ENCODE data around the gene MTCL1. TPM values are rescaled to one million over a fixed set of nuclear protein-coding genes. Genes with fewer than 3 reads are reported as not detected.

The MTCL1 gene
- total RNA-seq, 1 experiment from 2014 or later: 55.4 TPM

DNA sequence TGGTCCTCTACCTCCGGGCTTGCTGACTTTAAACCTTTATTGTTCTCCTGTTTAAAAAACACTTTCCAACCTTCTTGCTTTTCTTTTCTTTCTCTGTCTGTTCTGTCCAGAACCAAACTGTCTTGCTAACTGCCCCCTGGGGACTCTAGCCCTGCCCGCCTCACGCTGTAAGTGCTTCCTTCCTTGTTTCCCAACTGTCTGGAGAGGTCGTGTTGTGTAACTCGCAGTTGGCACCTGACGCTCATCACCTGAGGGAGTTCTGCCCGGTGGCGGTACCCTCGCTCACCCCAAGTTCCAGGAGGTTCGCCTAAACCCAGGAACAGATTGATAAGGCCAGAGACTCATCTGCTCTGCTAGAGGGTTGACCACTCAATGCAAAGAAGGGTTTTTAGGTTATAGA lies 123.4 kb downstream of the MTCL1 start:
- no peak for DNase-seq (ENCODE audit: low read depth)
- in situ Hi-C loops (cut with HindIII; ENCODE audit: low pct_unique_long_range_greater_than_20kb, low sequenced_read_pairs): no loop called here

DNA sequence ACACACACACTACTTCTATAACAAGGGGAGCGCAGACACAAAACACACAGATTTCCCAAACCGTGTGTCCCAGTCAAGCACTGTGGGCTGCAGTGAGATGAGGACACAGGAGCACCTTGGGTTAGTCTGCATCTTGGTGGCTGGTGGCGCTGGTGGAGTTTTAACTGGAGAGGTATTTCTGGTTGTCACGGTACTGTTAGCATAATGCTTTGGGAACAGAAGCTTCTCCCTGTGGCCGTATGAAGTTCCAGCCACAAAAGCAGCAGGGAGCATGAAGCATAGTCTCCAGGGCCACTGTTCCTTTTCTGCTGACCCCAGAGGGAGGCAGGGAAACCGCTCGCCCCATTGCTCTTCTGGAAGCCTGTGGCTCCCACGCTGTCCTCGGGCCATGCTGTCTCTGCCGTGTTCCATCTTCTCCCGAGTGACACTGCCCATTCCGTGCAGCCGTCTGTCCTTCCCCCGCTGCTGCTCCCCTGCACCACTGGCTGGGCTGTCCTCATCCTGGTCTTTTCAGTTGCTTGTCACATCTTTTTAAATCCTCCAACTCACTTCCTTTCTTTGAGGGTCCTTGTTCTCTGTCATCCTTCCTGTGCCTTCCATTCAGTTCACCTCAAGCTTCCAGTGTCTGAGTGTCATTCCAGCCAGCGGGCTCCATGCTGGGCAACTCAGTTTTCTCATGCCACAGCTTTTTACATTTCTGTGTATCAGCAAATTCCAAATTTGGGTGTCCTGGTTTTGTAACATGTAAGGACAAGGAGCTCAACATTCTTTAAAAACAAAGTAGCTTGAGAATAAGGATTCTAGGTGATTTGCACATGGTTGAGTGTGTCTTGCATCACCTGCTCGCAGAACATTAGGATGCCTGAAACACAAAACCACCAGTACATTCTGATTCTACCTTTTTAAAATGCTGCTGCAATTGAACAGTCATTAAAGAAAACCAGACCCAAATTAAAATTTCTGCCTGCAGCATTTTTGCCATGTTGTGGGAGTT lies 125.0 kb downstream of the MTCL1 start:
- in situ Hi-C loops (cut with HindIII; ENCODE audit: low pct_unique_long_range_greater_than_20kb, low sequenced_read_pairs): no loop called here
- DNase-seq (ENCODE audit: low read depth): no peak

DNA sequence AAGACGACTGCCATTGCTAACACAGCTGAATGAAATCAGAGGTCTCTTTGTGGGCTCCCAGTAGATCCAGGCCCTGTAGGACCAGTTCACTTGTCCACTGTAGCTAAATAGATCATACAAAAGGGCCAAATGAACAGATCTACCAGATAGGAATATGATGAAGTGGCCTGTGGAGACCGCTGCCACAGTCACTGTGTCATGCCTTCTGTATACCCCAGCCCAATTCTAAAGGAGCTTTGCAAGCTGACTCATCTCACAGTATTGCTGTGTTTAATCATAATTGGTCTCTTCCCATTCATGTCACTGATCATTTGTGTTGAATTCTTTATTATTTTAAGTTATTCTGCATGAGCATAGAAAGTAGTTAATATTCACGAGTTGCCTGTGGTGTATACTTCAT lies 125.8 kb downstream of the MTCL1 start:
- DNase-seq (ENCODE audit: low read depth): no peak
- in situ Hi-C loops (cut with HindIII; ENCODE audit: low pct_unique_long_range_greater_than_20kb, low sequenced_read_pairs): no loop called here

DNA sequence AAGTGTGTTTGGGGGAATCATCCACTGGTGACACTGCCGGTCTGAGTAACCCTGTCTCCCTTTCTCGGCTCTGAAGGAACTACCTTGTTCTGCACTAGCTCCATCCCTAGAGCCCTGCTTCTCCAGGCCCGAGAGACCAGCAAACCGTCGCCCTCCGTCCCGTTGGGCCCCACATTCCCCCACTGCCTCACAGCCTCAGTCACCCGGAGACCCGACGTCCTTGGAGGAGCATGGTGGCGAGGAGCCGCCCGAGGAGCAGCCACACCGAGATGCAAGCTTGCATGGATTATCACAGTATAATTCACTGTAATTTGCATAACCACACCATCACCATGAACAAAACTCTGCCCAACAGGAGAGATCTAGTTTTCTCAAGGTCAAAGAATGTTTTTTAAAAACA lies 126.2 kb downstream of the MTCL1 start:
- no peak for DNase-seq (ENCODE audit: low read depth)
- in situ Hi-C loops (cut with HindIII; ENCODE audit: low pct_unique_long_range_greater_than_20kb, low sequenced_read_pairs): no loop called here

DNA sequence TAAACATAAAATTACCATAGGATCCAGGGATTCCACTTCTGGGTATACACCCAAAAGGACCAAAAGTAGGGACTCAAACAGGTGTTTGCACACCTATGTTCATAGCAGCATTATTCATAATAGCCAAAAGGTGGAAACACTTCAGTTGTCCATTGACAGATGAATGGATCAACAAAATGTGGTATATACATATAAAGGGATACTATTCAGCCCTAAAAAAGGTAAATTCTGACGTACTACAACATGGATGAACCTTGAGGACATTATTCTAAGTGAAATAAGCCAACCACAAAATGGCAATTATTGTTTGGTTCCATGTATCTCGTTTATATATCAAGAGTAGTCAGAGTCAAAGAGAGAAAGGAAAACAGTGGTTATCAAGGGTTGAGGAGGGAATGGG lies 128.1 kb downstream of the MTCL1 start:
- in situ Hi-C loops (cut with HindIII; ENCODE audit: low pct_unique_long_range_greater_than_20kb, low sequenced_read_pairs): no loop called here
- no peak for DNase-seq (ENCODE audit: low read depth)

DNA sequence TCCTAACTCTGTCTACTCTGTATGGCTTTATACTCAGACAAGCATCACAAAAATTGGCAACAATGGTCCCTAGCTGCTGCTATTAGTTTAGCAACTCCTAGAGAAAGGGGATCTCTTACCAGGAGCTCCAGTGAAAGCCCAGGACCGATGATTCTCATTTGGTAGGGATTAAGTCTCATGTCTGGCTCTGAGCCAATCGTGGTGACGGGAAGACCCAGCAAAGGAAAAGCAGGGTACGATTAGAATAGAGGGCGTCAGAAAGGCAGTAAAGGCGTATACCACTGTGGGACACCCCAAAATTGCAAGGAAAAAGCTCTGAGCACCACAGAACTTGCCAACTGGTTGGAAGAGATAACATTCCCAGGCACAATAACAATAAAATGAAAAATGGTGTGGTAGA lies 129.5 kb downstream of the MTCL1 start:
- in situ Hi-C loops (cut with HindIII; ENCODE audit: low pct_unique_long_range_greater_than_20kb, low sequenced_read_pairs): no loop called here
- no peak for DNase-seq (ENCODE audit: low read depth)

DNA sequence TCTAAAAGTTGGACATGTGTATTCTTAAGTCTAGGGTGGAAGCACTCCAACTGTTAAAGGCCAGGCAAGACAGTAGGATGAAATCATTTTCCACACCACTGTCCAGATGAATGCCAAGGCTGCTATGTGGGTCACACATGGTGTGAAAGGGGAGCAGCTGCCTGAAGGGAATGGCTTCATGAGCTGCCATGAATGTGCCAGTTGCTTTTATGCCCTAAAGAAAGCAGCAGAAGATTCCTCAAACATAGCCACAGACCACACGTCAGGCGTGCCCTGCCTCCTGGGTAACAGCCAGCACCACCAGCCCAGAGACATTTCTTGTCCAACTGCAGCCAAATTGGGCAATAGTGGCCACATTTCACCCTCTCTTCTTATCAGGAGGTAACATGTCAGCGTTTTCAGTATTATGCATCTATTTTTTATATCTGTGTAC lies 130.2 kb downstream of the MTCL1 start:
- DNase-seq (ENCODE audit: low read depth): no peak
- in situ Hi-C loops (cut with HindIII; ENCODE audit: low pct_unique_long_range_greater_than_20kb, low sequenced_read_pairs): no loop called here

DNA sequence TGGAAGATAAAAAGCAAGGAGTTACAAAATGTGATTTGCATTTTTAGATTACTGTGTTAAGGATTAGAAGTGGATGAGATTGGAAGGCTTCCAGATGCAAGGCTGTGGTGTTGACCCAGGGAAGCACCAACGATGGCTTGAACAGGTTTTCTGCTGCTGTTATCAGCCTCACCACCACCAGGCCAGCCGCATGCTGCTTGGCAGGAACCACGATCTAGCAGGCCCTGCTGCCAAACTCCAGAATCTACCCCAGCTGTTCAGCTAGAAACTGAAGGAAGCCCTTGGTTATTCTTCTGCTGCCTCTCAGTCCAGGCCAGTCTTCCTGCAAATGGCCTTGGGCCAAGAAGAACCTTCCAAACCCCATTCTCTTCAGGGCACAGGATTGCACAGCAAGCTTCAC lies 133.9 kb downstream of the MTCL1 start:
- in situ Hi-C loops (cut with HindIII; ENCODE audit: low pct_unique_long_range_greater_than_20kb, low sequenced_read_pairs): no loop called here

DNA sequence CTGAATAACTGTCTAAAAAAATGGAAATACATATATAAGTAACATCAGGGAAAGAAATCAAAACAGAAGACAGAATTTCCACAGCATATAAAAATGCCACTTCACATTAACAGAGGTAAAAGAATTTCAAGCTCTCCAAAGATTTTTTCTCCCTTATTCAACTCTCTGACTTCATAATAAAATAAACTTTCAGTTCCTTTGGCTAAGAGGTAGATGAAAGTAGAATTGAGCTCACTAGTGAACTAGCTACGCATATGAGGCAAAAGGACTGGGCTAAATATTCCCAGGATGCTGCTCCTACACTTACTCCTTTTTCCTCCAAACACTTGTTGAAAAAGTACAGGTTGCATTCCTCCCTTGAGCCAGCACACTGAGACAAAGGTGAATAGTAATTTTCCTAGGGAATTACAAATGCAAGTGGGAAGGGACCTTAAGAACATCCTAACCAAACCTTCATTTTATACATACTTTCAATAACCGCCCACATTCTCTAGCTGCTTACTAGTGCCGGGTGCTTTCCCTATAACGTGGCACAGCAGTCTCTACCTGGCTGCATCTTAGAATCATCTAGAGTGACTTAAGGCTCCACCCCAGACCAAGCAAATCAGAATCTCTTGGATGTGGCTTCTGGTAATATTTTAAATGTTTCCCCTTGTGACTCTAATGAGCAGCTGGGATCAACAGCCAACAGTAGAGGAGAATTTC lies 136.6 kb downstream of the MTCL1 start:
- in situ Hi-C loops (cut with HindIII; ENCODE audit: low pct_unique_long_range_greater_than_20kb, low sequenced_read_pairs): no loop called here
- DNase-seq (ENCODE audit: low read depth): no peak

More for the DNA sequence above, 133.9 kb downstream of the MTCL1 start:
- DNase-seq (ENCODE audit: low read depth): no peak

DNA sequence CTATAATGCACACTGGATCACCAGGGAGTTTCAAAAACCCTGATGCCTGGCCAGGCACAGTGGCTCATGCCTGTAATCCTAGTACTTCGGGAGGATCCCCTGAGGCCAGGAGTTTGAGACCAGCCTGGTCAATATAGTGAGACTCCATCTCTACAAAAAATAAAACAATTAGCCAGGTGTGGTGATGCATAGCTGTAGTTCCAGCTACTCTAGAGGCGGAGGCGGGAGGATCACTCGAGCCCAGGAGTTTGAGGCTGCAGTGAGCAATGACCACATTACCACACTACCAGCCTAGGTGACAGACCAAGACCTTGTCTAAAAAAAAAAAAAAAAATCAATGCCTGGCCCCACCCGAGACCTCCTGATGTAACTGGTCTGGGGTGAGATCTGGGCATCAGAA lies 137.2 kb downstream of the MTCL1 start:
- no peak for DNase-seq (ENCODE audit: low read depth)
- in situ Hi-C loops (cut with HindIII; ENCODE audit: low pct_unique_long_range_greater_than_20kb, low sequenced_read_pairs): no loop called here

DNA sequence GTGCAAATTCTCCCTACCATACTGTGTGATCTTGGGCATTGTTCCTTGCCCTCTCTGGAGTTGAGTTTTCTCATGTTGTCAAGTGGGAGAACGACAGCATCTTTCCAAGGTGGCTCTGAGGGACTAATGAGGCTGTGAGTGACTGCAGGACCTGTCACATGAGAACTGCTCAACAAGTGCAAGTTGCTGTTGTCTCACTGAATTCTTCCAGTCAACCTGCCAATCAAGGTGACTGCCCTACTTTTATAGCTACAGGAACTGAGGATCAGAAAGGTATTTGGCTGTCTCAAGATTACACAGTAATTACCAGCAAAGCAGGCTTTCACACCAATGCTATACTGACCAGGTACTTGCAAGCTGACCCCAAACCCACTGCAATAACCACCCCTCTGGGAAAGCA lies 137.6 kb downstream of the MTCL1 start:
- in situ Hi-C loops (cut with HindIII; ENCODE audit: low pct_unique_long_range_greater_than_20kb, low sequenced_read_pairs): no loop called here
- DNase-seq (ENCODE audit: low read depth): no peak

DNA sequence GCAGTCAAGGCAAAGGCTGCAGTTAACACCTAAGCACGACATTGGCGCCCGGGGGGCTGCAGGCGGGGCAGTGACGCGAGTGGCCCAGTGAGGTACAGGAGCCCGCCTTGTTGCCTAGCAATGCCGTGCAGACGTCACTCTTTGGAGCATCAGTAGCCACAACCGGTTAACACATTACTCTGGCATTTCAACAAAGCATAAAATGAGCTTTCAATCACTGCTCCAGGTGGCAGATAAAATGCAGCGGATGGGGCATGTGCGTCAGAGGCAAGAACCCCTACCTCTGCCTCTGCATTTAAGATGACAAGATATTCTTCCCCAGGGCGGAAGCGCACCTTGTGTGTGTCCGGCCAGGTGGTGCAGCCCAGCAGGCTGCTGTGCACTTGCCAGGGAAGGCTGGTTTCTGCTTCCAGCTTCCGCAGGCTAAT lies 139.4 kb downstream of the MTCL1 start:
- in situ Hi-C loops (cut with HindIII; ENCODE audit: low pct_unique_long_range_greater_than_20kb, low sequenced_read_pairs): no loop called here
- no peak for DNase-seq (ENCODE audit: low read depth)

DNA sequence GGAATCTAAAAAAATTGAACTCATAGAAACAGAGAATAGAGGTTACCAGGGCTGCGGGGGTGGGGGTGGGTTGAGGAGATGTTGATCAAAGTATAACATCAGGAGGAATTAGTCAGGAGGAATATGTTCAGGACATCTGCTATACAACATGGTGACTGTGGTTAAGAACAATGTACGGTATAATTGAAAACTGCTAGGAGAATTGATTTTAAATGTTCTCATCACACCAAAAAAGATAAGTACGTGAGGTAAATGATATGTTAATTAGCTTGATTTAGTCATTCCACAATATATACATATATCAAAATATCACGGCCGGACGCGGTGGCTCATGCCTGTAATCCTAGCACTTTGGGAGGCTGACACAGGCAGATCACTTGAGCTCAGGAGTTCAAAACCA lies 140.2 kb downstream of the MTCL1 start:
- in situ Hi-C loops (cut with HindIII; ENCODE audit: low pct_unique_long_range_greater_than_20kb, low sequenced_read_pairs): no loop called here

DNA sequence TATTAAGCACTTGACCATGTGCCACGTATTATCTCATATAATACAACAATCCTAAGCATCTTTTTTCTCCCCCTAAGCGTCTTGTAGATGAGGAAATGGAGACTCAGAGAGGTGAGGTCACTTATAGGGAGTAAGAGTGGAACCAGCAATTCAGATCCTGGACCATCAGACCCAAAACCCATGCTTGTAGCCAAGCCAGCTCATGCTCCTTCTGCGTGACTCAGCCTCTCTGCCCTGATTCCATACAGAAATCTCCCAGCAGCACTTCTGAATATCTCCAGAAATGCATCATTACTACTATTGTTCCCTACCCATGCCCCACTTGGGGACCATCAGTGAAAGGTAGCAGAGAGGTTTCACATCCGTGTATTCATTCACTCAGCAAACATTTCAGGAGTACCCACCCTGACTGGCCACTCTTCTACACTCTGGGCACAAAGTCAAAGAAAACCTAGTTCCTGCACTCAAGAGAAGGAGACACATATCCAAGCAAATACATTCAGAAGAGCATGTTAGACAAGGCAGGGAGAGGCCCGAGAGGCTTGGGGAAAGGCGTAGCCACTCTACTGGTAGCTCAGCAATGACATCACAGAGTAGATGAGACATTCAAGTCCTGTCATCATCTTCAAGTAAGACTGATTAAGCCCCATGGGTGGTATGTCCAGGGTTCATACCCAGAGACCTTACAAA lies 141.9 kb downstream of the MTCL1 start:
- no peak for DNase-seq (ENCODE audit: low read depth)
- in situ Hi-C loops (cut with HindIII; ENCODE audit: low pct_unique_long_range_greater_than_20kb, low sequenced_read_pairs): no loop called here

More for the DNA sequence above, 140.2 kb downstream of the MTCL1 start:
- no peak for DNase-seq (ENCODE audit: low read depth)

DNA sequence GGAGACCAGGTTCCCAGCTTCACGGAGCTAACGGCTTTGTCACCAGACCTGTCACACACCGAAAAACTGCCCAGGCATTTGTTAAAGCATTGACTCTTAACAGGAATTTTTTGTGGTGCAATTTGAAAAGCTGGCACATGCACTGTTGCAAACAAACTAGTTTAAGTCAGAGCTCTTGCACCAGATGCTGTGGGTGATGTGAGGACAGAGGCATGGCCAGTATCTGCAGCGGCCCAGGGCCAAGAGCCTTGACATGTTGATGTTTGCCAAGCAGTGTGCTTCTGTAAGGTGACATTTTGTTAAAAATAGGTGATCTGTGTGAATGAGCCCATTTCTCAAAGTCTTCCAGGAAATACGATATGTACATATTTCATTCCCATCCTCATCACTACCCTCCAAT lies 142.5 kb downstream of the MTCL1 start:
- DNase-seq (ENCODE audit: low read depth): no peak
- in situ Hi-C loops (cut with HindIII; ENCODE audit: low pct_unique_long_range_greater_than_20kb, low sequenced_read_pairs): no loop called here

DNA sequence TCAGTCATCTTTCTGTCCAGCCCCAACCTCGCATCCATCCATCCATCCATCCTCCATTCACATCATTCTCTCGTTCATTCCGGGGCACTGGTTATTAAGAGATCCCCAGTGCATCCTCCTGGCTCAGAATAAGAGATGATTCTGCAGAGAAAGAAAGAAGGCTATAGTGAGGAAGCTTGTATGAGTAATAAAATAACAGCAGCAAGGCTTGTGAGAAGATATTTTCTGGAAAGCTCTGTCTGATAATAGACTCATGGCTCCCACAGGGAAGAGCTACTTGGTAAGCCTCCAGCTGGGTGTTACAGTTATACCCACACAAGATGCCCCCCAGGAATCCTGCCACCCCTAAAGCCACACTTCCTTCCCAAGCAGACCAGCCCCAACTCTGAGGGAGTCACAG lies 143.2 kb downstream of the MTCL1 start:
- in situ Hi-C loops (cut with HindIII; ENCODE audit: low pct_unique_long_range_greater_than_20kb, low sequenced_read_pairs): no loop called here
- no peak for DNase-seq (ENCODE audit: low read depth)

DNA sequence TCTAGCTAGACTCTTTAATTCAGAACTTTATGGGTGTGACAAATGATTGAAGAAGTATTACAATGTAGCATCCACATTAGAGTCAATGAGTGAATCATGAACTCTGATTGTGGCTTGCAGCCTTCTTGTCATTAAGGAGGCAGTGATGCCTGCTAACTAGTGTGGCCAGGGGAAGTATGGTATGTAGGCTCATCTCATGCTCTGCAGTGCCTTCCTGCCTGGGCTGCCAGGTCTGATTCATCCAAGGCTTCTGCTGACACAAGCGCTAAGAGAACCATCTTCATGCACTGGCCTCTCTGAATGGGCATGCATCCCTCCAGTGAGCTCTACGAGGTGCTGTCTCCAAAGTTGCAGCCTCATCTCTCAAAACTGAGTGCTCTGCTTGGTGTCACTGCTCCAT lies 144.3 kb downstream of the MTCL1 start:
- no peak for DNase-seq (ENCODE audit: low read depth)
- in situ Hi-C loops (cut with HindIII; ENCODE audit: low pct_unique_long_range_greater_than_20kb, low sequenced_read_pairs): no loop called here

DNA sequence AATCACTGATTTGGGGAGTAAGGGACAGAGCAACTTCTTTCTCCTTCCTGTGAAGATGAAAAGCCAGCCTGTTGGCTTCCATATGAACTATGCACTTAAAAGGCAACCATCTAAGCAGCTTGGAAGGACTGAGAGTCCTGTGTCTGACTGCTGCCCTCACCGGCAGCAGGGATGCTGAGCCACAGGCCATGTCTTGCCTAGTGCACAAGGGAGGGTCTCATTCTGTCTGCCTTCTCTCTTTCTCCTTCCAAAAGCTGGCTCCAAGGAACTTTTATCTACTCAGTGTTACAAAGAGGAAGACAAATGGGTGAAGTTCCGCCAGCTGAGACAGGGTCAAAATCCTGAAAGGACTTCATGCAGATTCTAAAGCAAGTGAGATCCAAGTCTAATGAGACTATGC lies 146.3 kb downstream of the MTCL1 start:
- in situ Hi-C loops (cut with HindIII; ENCODE audit: low pct_unique_long_range_greater_than_20kb, low sequenced_read_pairs): no loop called here
- DNase-seq (ENCODE audit: low read depth): no peak

DNA sequence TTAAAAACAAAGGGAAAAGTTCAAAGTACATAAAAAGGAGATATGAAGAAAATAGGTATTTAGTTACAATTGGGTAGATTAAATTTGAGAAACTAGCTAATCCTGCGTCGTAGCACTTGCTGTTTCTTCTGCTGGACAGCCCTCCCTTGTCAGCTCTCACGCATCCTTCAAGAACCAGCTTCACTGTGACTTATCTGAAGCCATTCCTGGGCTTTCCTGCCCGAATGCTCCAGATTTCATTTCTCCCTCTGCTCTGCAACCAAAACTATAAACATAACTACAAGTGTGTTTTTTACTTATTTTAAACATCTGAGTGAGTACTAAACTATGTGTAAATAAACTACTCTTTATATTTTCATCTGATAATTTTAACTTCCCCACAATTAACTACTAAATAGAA lies 149.2 kb downstream of the MTCL1 start:
- in situ Hi-C loops (cut with HindIII; ENCODE audit: low pct_unique_long_range_greater_than_20kb, low sequenced_read_pairs): no loop called here
- DNase-seq (ENCODE audit: low read depth): no peak
